Neuronal stem cell (in vitro differentiated cells): ENCODE data around the gene CCDC170.

ENCODE experiments used
- DNase-seq: peaks from one replicate; pipeline ENCODE4 v3.0.0-alpha.2; 2013; ENCODE audit warnings: low spot score
- H2AFZ ChIP-seq: one replicate; pipeline ENCODE4 v1.6.1; 2013; ENCODE audit warnings: mild to moderate bottlenecking, low read length, inconsistent platforms
- H2AK5ac ChIP-seq: 2 replicates; pipeline ENCODE4 v1.6.1; 2013; ENCODE audit warnings: low read depth, mild to moderate bottlenecking, inconsistent platforms, low read length, moderate library complexity, mixed read lengths
- H2BK120ac ChIP-seq: 2 replicates; pipeline ENCODE4 v1.6.1; 2013; ENCODE audit warnings: low read depth, mild to moderate bottlenecking, inconsistent platforms, low read length, moderate library complexity, mixed read lengths
- H2BK12ac ChIP-seq: one replicate; pipeline ENCODE4 v1.6.1; 2013; ENCODE audit warnings: low read length, inconsistent platforms
- H2BK15ac ChIP-seq: 2 replicates; pipeline ENCODE4 v1.6.1; 2013; ENCODE audit warnings: mild to moderate bottlenecking, low read length, inconsistent platforms, mixed read lengths
- H2BK5ac ChIP-seq: one replicate; pipeline ENCODE4 v1.6.1; 2013; ENCODE audit warnings: inconsistent platforms, mild to moderate bottlenecking, low read length, moderate library complexity
- H3K14ac ChIP-seq: one replicate; pipeline ENCODE4 v1.6.1; 2013; ENCODE audit warnings: low read length, inconsistent platforms
- H3K18ac ChIP-seq: 2 replicates; pipeline ENCODE4 v1.6.1; 2013; ENCODE audit warnings: low read length, inconsistent platforms
- H3K23ac ChIP-seq: 2 replicates; pipeline ENCODE4 v1.6.1; 2013; ENCODE audit warnings: low read depth, mild to moderate bottlenecking, mixed read lengths, low read length, inconsistent platforms; ENCODE audit not compliant: poor library complexity
- H3K27ac ChIP-seq: replicated peaks from 3 replicates; pipeline ENCODE4 v1.5.1; 2013; ENCODE audit warnings: low read length, inconsistent platforms
- H3K27me3 ChIP-seq, 3 experiments: 2 replicates each; pipeline ENCODE4 v1.6.1; 2013; ENCODE audit warnings: low read length in 3 of 3, mild to moderate bottlenecking in 2 of 3, inconsistent platforms in 1 of 3, low read depth in 1 of 3, mixed read lengths in 1 of 3, moderate library complexity in 1 of 3; ENCODE audit not compliant: control insufficient read depth in 3 of 3, insufficient read depth in 3 of 3
- H3K36me3 ChIP-seq, 2 donors: replicated peaks in 1 of 2; 2 replicates each; pipeline ENCODE4 v1.6.1; 2013; ENCODE audit warnings: low read length in 2 of 2; ENCODE audit not compliant: control insufficient read depth in 2 of 2, insufficient read depth in 2 of 2
- H3K4ac ChIP-seq: 2 replicates; pipeline ENCODE4 v1.6.1; 2013; ENCODE audit warnings: inconsistent platforms, mild to moderate bottlenecking, low read length, moderate library complexity
- H3K4me1 ChIP-seq, 2 donors: 1 replicate in 1 of 2; 2 replicates in 1 of 2; pipeline ENCODE4 v1.6.1; 2013; ENCODE audit warnings: low read length in 2 of 2, low read depth in 1 of 2; ENCODE audit not compliant: control insufficient read depth in 2 of 2, insufficient read depth in 1 of 2
- H3K4me2 ChIP-seq: one replicate; pipeline ENCODE4 v1.6.1; 2013; ENCODE audit warnings: mild to moderate bottlenecking, low read length, inconsistent platforms; ENCODE audit not compliant: insufficient read depth, poor library complexity, severe bottlenecking
- H3K4me3 ChIP-seq, 2 donors: 2 replicates each; pipeline ENCODE4 v1.5.1; 2013; ENCODE audit warnings: low read length in 2 of 2, mild to moderate bottlenecking in 2 of 2, inconsistent platforms in 1 of 2, moderate library complexity in 1 of 2
- H3K79me1 ChIP-seq: one replicate; pipeline ENCODE4 v1.6.1; 2013; ENCODE audit warnings: low read depth, mild to moderate bottlenecking, inconsistent platforms, low read length, moderate library complexity
- H3K9ac ChIP-seq: one replicate; pipeline ENCODE4 v1.6.1; 2013; ENCODE audit warnings: mild to moderate bottlenecking, low read depth, low read length, inconsistent platforms; ENCODE audit not compliant: poor library complexity
- H3K9me3 ChIP-seq, 2 donors: replicated peaks in 1 of 2; 2 replicates each; pipeline versions ENCODE3 to v1.6.1; 2013; ENCODE audit warnings: low read length in 2 of 2, mild to moderate bottlenecking in 2 of 2, inconsistent platforms in 1 of 2, low read depth in 1 of 2, mixed read lengths in 1 of 2, moderate library complexity in 1 of 2; ENCODE audit not compliant: control insufficient read depth in 2 of 2, insufficient read depth in 1 of 2
- H4K8ac ChIP-seq: one replicate; pipeline ENCODE4 v1.6.1; 2013; ENCODE audit warnings: low read depth, mild to moderate bottlenecking, inconsistent platforms, low read length, moderate library complexity
- H4K91ac ChIP-seq: one replicate; pipeline ENCODE4 v1.6.1; 2013; ENCODE audit warnings: low read length, low read depth, mild to moderate bottlenecking, inconsistent platforms; ENCODE audit not compliant: poor library complexity
- WGBS, 2 donors: extraction: QIAGEN DNeasy Blood & Tissue Kit; methylation state at CpG; one replicate each; pipeline ENCODE4 v1.1.7; 2013; ENCODE audit warnings: missing lambda C conversion rate in 2 of 2, mixed read lengths in 1 of 2; ENCODE audit not compliant: insufficient read length in 2 of 2, insufficient replicate concordance in 1 of 2; ENCODE audit errors: extremely low coverage in 2 of 2; 5-methylcytosine and 5-hydroxymethylcytosine counted together

CCDC170 gene

GRCh38 chr6:151610326-151610725, 116.5 kb downstream of the CCDC170 start:
- H3K4me1 ChIP-seq, result peaks cover 0 to 3% of the 10 kb centered on the region in 2 donors
- no peak overlapping the region for H3K4ac ChIP-seq
- H2AK5ac ChIP-seq, result no peak overlapping the region
- H3K27ac ChIP-seq, result no peak overlapping the region
- no peak overlapping the region for H3K4me2 ChIP-seq
- no peak overlapping the region for H3K14ac ChIP-seq
- no peak overlapping the region for H4K8ac ChIP-seq
- no peak overlapping the region for H2AFZ ChIP-seq
- no peaks in the 10 kb centered on the region for H3K9me3 ChIP-seq
- no CpG with 5 or more reads among the region's 1 CpG for WGBS, 2 donors
- no peak overlapping the region for H2BK12ac ChIP-seq
- H2BK120ac ChIP-seq, result no peak overlapping the region
- H2BK5ac ChIP-seq, result no peak overlapping the region
- no peaks in the 10 kb centered on the region for H3K27me3 ChIP-seq
- H3K9ac ChIP-seq, result no peak overlapping the region
- no peak overlapping the region for H2BK15ac ChIP-seq
- no peak overlapping the region for H3K4me3 ChIP-seq
- DNase-seq, result no peak
- H3K23ac ChIP-seq, result no peak overlapping the region
- H3K18ac ChIP-seq, result no peak overlapping the region
- no peaks in the 10 kb centered on the region for H3K79me1 ChIP-seq
- H4K91ac ChIP-seq, result no peak overlapping the region
- H3K36me3 ChIP-seq, result no peaks in the 10 kb centered on the region

DNA sequence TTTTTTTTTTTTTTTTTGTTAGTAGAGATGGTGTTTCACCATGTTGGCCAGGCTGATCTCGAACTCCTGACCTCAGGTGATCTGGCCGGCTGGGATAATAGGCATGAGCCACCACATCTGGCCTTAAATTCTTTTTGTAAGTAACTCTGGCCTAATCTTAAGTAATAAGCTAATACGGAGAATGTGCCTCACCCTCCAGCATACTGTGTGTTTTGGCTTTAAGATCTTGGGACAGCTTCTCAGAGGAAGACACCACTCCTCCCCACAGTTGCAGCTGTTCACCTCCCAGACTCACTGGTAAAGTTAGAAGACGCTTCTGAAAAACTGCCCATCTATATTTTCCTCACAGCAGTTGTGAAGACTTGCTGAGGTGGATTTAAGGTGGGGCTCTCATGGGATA, 120.8 kb downstream of the CCDC170 start:
- WGBS, 2 donors, result no CpG with 5 or more reads among the region's 4 CpGs
- Histone ChIP-seq H3K79me1 (no peaks in the 10 kb centered on the region), H3K9me3 (no peaks in the 10 kb centered on the region), H2BK5ac (no peak overlapping the region), H2AFZ (no peak overlapping the region), H2BK15ac (no peak overlapping the region), H4K91ac (no peak overlapping the region), H2BK12ac (no peak overlapping the region), H3K18ac (no peak overlapping the region), H3K27ac (no peak overlapping the region), H3K9ac (no peak overlapping the region), H3K23ac (no peak overlapping the region), H3K14ac (no peak overlapping the region), H4K8ac (no peak overlapping the region), H3K4me2 (no peak overlapping the region), H2BK120ac (no peak overlapping the region), H3K36me3 (no peaks in the 10 kb centered on the region), H2AK5ac (no peak overlapping the region), H3K4me1 (peaks cover 0 to 2% of the 10 kb centered on the region in 2 donors), H3K4ac (no peak overlapping the region), H3K27me3 (no peaks in the 10 kb centered on the region), H3K4me3 (no peak overlapping the region)
- DNase-seq, result no peak

- no peaks in the 10 kb centered on the region for H3K9me3 ChIP-seq
These were observed 122.3 kb downstream of the CCDC170 start for GRCh38 chr6:151616091-151616513.

DNA sequence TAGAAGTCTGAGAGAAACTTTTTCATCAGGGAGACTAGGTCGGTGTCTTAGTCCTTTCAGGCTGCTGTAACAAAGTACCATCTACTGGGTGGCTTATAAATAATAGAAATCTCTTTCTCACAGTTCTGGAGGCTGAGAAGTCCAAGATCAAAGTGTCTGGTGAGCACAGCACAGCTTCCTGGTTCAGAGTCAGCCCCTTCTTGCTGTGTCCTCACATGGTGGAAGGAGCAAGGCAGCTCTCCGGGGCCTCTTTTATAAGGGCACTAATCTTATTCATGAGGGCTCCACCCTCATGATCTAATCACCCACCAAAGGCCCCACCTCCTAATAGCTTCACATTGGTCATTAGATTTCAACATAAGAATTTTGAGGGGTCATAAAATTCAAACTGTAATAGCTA, 122.8 kb downstream of the CCDC170 start:
- Histone ChIP-seq H2BK15ac (no peak overlapping the region), H3K79me1 (no peaks in the 10 kb centered on the region), H2AFZ (no peak overlapping the region), H3K36me3 (no peaks in the 10 kb centered on the region), H3K4ac (no peak overlapping the region), H3K4me1 (peaks cover 0 to 2% of the 10 kb centered on the region in 2 donors), H2BK120ac (no peak overlapping the region), H3K23ac (no peak overlapping the region), H3K27ac (no peak overlapping the region), H3K9ac (no peak overlapping the region), H3K4me2 (no peak overlapping the region), H3K9me3 (no peaks in the 10 kb centered on the region), H3K14ac (no peak overlapping the region), H4K91ac (no peak overlapping the region), H2BK5ac (no peak overlapping the region), H3K4me3 (no peak overlapping the region), H3K27me3 (no peaks in the 10 kb centered on the region), H3K18ac (no peak overlapping the region), H2BK12ac (no peak overlapping the region), H4K8ac (no peak overlapping the region), H2AK5ac (no peak overlapping the region)
- no peak for DNase-seq
- WGBS, 2 donors, result no CpG with 5 or more reads among the region's 2 CpGs

More at GRCh38 chr6:151616091-151616513, 122.3 kb downstream of the CCDC170 start:
- Histone ChIP-seq H2BK120ac (no peak overlapping the region), H2BK12ac (no peak overlapping the region), H2BK15ac (no peak overlapping the region), H3K4me3 (no peak overlapping the region), H3K4me2 (no peak overlapping the region), H3K4ac (no peak overlapping the region), H3K14ac (no peak overlapping the region), H3K27ac (no peak overlapping the region), H3K36me3 (no peaks in the 10 kb centered on the region), H4K8ac (no peak overlapping the region), H3K79me1 (no peaks in the 10 kb centered on the region), H3K27me3 (no peaks in the 10 kb centered on the region), H3K4me1 (peaks cover 0 to 2% of the 10 kb centered on the region in 2 donors), H2BK5ac (no peak overlapping the region), H3K18ac (no peak overlapping the region), H2AK5ac (no peak overlapping the region), H4K91ac (no peak overlapping the region), H2AFZ (no peak overlapping the region), H3K9ac (no peak overlapping the region), H3K23ac (no peak overlapping the region)
- DNase-seq, result no peak
- WGBS, 2 donors, result no CpG with 5 or more reads among the region's 5 CpGs
